ENCODE results near the gene DAB2.

DAB2 gene

GRCh38 chr5:39395521-39395920, 29.3 kb downstream of the DAB2 start:
- Histone ChIP-seq H3K27ac (ENCODE audit: low read depth in 2 of 2, low read length in 2 of 2) (no peak overlapping the region), H3K27me3 (ENCODE audit: control insufficient read depth in 2 of 2, insufficient read depth in 2 of 2, low read length in 2 of 2) (no peaks in the 10 kb centered on the region), H3K9me3 (ENCODE audit: control insufficient read depth in 2 of 2, low read length in 2 of 2) (no peaks in the 10 kb centered on the region), H3K4me1 (ENCODE audit: control insufficient read depth in 2 of 2, insufficient read depth in 2 of 2, low read length in 2 of 2) (peaks cover 0 to 8% of the 10 kb centered on the region in 2 donors), H3K4me3 (ENCODE audit: low read length in 2 of 2) (no peak overlapping the region), H3K9ac (ENCODE audit: low read depth in 1 of 2, low read length in 2 of 2) (no peak overlapping the region), H3K36me3 (ENCODE audit: control insufficient read depth in 2 of 2, insufficient read depth in 2 of 2, low read length in 2 of 2) (peaks cover 6 to 21% of the 10 kb centered on the region in 2 donors)

DNA sequence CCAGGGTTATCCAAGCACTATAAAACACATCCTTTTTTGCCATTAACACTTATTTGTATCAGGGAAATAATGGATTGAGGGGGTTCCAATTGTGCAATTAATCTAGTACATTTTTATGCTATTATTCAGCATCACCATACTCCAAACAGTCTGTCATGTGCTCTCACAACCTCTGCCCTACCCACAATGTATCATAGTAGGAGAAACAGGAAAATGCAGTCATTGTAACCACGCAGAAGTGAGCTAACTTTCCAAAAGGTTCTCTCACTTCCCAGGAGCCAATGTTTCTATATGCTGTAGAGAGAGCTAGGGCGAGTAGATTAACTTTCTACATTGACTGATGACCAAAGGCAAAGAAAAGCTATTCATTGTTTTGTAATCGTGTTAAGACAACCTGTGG, 29.8 kb downstream of the DAB2 start:
- Histone ChIP-seq H3K9ac (ENCODE audit: low read depth in 1 of 2, low read length in 2 of 2) (no peak overlapping the region), H3K27ac (ENCODE audit: low read depth in 2 of 2, low read length in 2 of 2) (no peak overlapping the region), H3K4me1 (ENCODE audit: control insufficient read depth in 2 of 2, insufficient read depth in 2 of 2, low read length in 2 of 2) (peaks cover 0 to 4% of the 10 kb centered on the region in 2 donors), H3K9me3 (ENCODE audit: control insufficient read depth in 2 of 2, low read length in 2 of 2) (no peaks in the 10 kb centered on the region), H3K4me3 (ENCODE audit: low read length in 2 of 2) (no peak overlapping the region), H3K36me3 (ENCODE audit: control insufficient read depth in 2 of 2, insufficient read depth in 2 of 2, low read length in 2 of 2) (peaks cover 11 to 26% of the 10 kb centered on the region in 2 donors), H3K27me3 (ENCODE audit: control insufficient read depth in 2 of 2, insufficient read depth in 2 of 2, low read length in 2 of 2) (no peaks in the 10 kb centered on the region)

DNA sequence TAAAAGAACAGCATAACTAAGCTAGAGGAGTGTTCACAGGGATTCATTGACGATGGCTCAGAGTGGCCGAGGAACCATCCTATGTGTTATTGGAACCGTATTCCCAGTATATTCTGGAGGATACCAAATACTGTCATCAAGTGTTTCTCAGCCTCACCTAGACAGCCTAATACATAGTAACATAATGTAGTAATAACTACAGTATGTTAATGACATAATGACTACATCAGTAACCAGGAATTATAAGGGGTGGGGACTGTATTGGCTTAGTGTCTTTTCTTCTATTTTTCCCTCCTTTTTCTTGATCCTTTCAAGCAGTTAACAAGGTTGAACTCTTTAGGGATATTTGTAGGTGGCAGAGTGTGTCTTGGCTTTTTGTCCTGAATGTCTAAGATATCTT, 33.8 kb downstream of the DAB2 start:
- Histone ChIP-seq H3K36me3 (ENCODE audit: control insufficient read depth in 2 of 2, insufficient read depth in 2 of 2, low read length in 2 of 2) (peaks cover 11 to 34% of the 10 kb centered on the region in 2 donors), H3K4me3 (ENCODE audit: low read length in 2 of 2) (no peak overlapping the region), H3K27me3 (ENCODE audit: control insufficient read depth in 2 of 2, insufficient read depth in 2 of 2, low read length in 2 of 2) (no peaks in the 10 kb centered on the region), H3K4me1 (ENCODE audit: control insufficient read depth in 2 of 2, insufficient read depth in 2 of 2, low read length in 2 of 2) (no peaks in the 10 kb centered on the region), H3K9ac (ENCODE audit: low read depth in 1 of 2, low read length in 2 of 2) (no peak overlapping the region), H3K9me3 (ENCODE audit: control insufficient read depth in 2 of 2, low read length in 2 of 2) (no peaks in the 10 kb centered on the region), H3K27ac (ENCODE audit: low read depth in 2 of 2, low read length in 2 of 2) (no peak overlapping the region)

DNA sequence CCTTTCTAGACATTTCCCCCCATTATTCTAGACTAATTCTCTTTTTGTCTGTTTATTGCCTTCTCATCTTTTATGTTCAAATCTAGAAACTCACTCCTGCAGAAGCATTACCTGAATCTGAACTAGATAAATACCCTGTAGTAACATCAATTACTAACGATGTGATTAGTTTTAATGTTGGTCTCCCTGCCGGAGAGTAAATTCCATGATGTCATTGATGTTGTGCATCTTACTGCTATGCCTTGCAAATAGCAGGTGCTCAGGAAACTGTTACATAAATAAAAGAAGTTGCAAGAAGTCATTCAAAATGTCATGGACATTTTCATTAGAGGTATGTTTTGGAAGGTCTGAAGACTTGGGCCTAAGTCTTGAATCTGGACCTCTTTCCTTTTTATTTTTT, 37.5 kb downstream of the DAB2 start:
- Histone ChIP-seq H3K27ac (ENCODE audit: low read depth in 2 of 2, low read length in 2 of 2) (no peak overlapping the region), H3K4me3 (ENCODE audit: low read length in 2 of 2) (no peak overlapping the region), H3K36me3 (ENCODE audit: control insufficient read depth in 2 of 2, insufficient read depth in 2 of 2, low read length in 2 of 2) (peaks cover 21 to 29% of the 10 kb centered on the region in 2 donors), H3K9ac (ENCODE audit: low read depth in 1 of 2, low read length in 2 of 2) (no peak overlapping the region), H3K4me1 (ENCODE audit: control insufficient read depth in 2 of 2, insufficient read depth in 2 of 2, low read length in 2 of 2) (no peaks in the 10 kb centered on the region), H3K27me3 (ENCODE audit: control insufficient read depth in 2 of 2, insufficient read depth in 2 of 2, low read length in 2 of 2) (no peaks in the 10 kb centered on the region), H3K9me3 (ENCODE audit: control insufficient read depth in 2 of 2, low read length in 2 of 2) (no peaks in the 10 kb centered on the region)

DNA sequence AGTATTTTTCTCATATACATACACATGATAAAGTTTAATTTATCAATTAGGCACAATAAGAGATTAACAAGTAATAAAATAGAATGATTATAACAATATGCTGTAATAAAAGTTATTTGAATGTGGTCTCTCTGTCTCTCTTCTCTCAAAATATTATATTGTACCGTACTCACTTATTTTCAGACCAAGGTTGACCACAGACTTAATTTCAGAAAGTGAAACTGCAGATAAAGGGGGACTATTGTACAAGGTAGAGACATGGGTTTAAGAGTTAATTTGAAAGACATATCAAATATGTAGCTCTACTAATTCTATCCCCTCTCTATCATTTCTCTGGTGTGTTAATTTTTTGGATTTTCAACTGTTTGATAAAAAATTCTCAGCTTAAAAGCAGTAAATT, 40.5 kb downstream of the DAB2 start:
- Histone ChIP-seq H3K27me3 (ENCODE audit: control insufficient read depth in 2 of 2, insufficient read depth in 2 of 2, low read length in 2 of 2) (no peaks in the 10 kb centered on the region), H3K4me1 (ENCODE audit: control insufficient read depth in 2 of 2, insufficient read depth in 2 of 2, low read length in 2 of 2) (no peaks in the 10 kb centered on the region), H3K36me3 (ENCODE audit: control insufficient read depth in 2 of 2, insufficient read depth in 2 of 2, low read length in 2 of 2) (peaks cover 19 to 24% of the 10 kb centered on the region in 2 donors), H3K9me3 (ENCODE audit: control insufficient read depth in 2 of 2, low read length in 2 of 2) (no peaks in the 10 kb centered on the region), H3K4me3 (ENCODE audit: low read length in 2 of 2) (no peak overlapping the region), H3K9ac (ENCODE audit: low read depth in 1 of 2, low read length in 2 of 2) (no peak overlapping the region), H3K27ac (ENCODE audit: low read depth in 2 of 2, low read length in 2 of 2) (no peak overlapping the region)

DNA sequence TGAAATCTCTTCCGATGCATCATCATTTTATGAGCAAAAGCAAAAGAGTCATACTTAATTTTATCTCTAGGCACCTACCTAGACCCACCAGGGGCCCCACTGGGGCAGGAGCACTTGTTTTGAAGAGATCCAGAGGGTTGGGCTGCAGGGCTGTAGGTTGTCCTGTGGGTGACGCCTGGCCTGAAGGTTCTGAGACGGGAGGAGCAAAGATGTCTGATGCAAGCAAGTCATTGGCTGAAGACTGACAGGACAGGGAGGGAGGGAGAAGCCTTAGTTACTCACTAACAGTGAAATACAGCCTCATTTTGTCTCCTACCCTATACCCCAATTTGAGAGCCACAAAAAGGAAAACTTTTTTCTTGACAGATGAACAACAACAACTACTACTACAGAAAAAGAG, 43.4 kb downstream of the DAB2 start:
- H3K9me3 ChIP-seq (ENCODE audit: control insufficient read depth in 2 of 2, low read length in 2 of 2) = no peaks in the 10 kb centered on the region
- no peaks in the 10 kb centered on the region for H3K27me3 ChIP-seq (ENCODE audit: control insufficient read depth in 2 of 2, insufficient read depth in 2 of 2, low read length in 2 of 2)
- no peak overlapping the region for H3K27ac ChIP-seq (ENCODE audit: low read depth in 2 of 2, low read length in 2 of 2)
- peaks cover 11 to 24% of the 10 kb centered on the region in 2 donors for H3K36me3 ChIP-seq (ENCODE audit: control insufficient read depth in 2 of 2, insufficient read depth in 2 of 2, low read length in 2 of 2)
- H3K9ac ChIP-seq (ENCODE audit: low read depth in 1 of 2, low read length in 2 of 2) = no peak overlapping the region
- no peaks in the 10 kb centered on the region for H3K4me1 ChIP-seq (ENCODE audit: control insufficient read depth in 2 of 2, insufficient read depth in 2 of 2, low read length in 2 of 2)
- no peak overlapping the region for H3K4me3 ChIP-seq (ENCODE audit: low read length in 2 of 2)

GRCh38 chr5:39379693-39380092, 45.1 kb downstream of the DAB2 start:
- Histone ChIP-seq H3K36me3 (ENCODE audit: control insufficient read depth in 2 of 2, insufficient read depth in 2 of 2, low read length in 2 of 2) (peaks cover 11 to 22% of the 10 kb centered on the region in 2 donors), H3K9me3 (ENCODE audit: control insufficient read depth in 2 of 2, low read length in 2 of 2) (no peaks in the 10 kb centered on the region), H3K9ac (ENCODE audit: low read depth in 1 of 2, low read length in 2 of 2) (no peak overlapping the region), H3K4me3 (ENCODE audit: low read length in 2 of 2) (no peak overlapping the region), H3K4me1 (ENCODE audit: control insufficient read depth in 2 of 2, insufficient read depth in 2 of 2, low read length in 2 of 2) (no peaks in the 10 kb centered on the region), H3K27ac (ENCODE audit: low read depth in 2 of 2, low read length in 2 of 2) (no peak overlapping the region), H3K27me3 (ENCODE audit: control insufficient read depth in 2 of 2, insufficient read depth in 2 of 2, low read length in 2 of 2) (no peaks in the 10 kb centered on the region)

DNA sequence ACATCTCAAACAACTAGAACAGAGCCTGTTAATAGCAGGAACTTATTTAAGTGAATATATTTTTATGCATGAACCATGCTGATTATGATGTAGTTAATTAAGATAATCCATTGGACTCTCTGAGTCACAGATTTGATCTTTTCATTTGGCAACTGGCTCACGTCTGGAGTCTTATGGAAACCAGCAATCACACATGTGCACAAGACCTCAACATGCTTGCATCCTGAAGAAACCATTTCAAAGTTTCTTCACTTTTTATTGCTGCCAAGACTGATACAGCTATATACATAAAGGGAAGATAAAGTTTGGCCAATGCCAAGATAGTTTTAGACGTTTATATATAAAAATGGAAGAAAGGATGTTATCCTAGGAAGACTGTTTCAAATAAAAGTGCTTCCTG, 47.2 kb downstream of the DAB2 start:
- no peak overlapping the region for H3K9ac ChIP-seq (ENCODE audit: low read depth in 1 of 2, low read length in 2 of 2)
- H3K9me3 ChIP-seq (ENCODE audit: control insufficient read depth in 2 of 2, low read length in 2 of 2) = no peaks in the 10 kb centered on the region
- H3K36me3 ChIP-seq (ENCODE audit: control insufficient read depth in 2 of 2, insufficient read depth in 2 of 2, low read length in 2 of 2) = peaks cover 11 to 18% of the 10 kb centered on the region in 2 donors
- H3K4me3 ChIP-seq (ENCODE audit: low read length in 2 of 2) = no peak overlapping the region
- no peaks in the 10 kb centered on the region for H3K27me3 ChIP-seq (ENCODE audit: control insufficient read depth in 2 of 2, insufficient read depth in 2 of 2, low read length in 2 of 2)
- H3K4me1 ChIP-seq (ENCODE audit: control insufficient read depth in 2 of 2, insufficient read depth in 2 of 2, low read length in 2 of 2) = peaks cover 0 to 4% of the 10 kb centered on the region in 2 donors
- no peak overlapping the region for H3K27ac ChIP-seq (ENCODE audit: low read depth in 2 of 2, low read length in 2 of 2)

GRCh38 chr5:39376293-39376714, 48.5 kb downstream of the DAB2 start:
- no peaks in the 10 kb centered on the region for H3K27me3 ChIP-seq (ENCODE audit: control insufficient read depth in 2 of 2, insufficient read depth in 2 of 2, low read length in 2 of 2)
- H3K4me3 ChIP-seq (ENCODE audit: low read length in 2 of 2) = no peak overlapping the region
- H3K9me3 ChIP-seq (ENCODE audit: control insufficient read depth in 2 of 2, low read length in 2 of 2) = no peaks in the 10 kb centered on the region
- H3K9ac ChIP-seq (ENCODE audit: low read depth in 1 of 2, low read length in 2 of 2) = no peak overlapping the region
- H3K36me3 ChIP-seq (ENCODE audit: control insufficient read depth in 2 of 2, insufficient read depth in 2 of 2, low read length in 2 of 2) = peaks cover 9% of the 10 kb centered on the region in 2 donors
- no peak overlapping the region for H3K27ac ChIP-seq (ENCODE audit: low read depth in 2 of 2, low read length in 2 of 2)
- H3K4me1 ChIP-seq (ENCODE audit: control insufficient read depth in 2 of 2, insufficient read depth in 2 of 2, low read length in 2 of 2) = peaks cover 0 to 4% of the 10 kb centered on the region in 2 donors

DNA sequence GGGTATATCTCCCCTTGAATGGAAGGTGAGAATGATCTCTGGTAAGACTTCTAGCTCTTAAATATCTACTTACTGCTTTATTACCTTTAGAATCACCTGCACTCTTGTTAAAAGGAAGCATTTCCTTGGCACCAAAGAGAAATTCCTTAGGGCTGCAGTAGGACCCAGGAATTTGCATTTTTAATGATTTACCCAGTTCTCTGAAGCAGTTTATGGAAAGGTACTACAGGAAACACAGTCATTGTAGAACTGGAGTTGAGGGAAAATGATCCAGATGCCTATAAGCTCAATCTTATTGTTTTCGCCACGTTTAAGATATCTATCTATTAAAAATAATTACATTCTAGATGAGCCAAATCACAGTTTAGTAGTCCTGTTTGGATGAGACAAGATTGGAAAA, 51.0 kb downstream of the DAB2 start:
- Histone ChIP-seq H3K9me3 (ENCODE audit: control insufficient read depth in 2 of 2, low read length in 2 of 2) (no peaks in the 10 kb centered on the region), H3K4me3 (ENCODE audit: low read length in 2 of 2) (no peak overlapping the region), H3K4me1 (ENCODE audit: control insufficient read depth in 2 of 2, insufficient read depth in 2 of 2, low read length in 2 of 2) (peaks cover 0 to 4% of the 10 kb centered on the region in 2 donors), H3K9ac (ENCODE audit: low read depth in 1 of 2, low read length in 2 of 2) (no peak overlapping the region), H3K36me3 (ENCODE audit: control insufficient read depth in 2 of 2, insufficient read depth in 2 of 2, low read length in 2 of 2) (peaks cover 0 to 6% of the 10 kb centered on the region in 2 donors), H3K27me3 (ENCODE audit: control insufficient read depth in 2 of 2, insufficient read depth in 2 of 2, low read length in 2 of 2) (no peaks in the 10 kb centered on the region), H3K27ac (ENCODE audit: low read depth in 2 of 2, low read length in 2 of 2) (peak overlapping the region; percentile 12 to 60)

DNA sequence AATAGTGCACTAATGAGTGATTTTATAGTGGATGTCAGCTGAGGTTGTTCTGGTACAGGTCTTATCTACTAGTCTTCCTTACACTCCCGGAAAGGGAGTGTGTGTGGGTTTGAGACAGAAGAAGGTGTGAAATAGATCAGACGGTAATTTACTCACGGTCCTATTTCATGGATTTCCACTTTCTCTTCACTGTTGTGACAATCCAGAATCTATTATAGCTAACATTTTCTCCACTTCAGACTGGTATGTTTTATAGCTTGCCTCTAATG, 53.5 kb downstream of the DAB2 start:
- H3K9ac ChIP-seq (ENCODE audit: low read depth in 1 of 2, low read length in 2 of 2) = no peak overlapping the region
- peaks cover 0 to 6% of the 10 kb centered on the region in 2 donors for H3K36me3 ChIP-seq (ENCODE audit: control insufficient read depth in 2 of 2, insufficient read depth in 2 of 2, low read length in 2 of 2)
- no peaks in the 10 kb centered on the region for H3K27me3 ChIP-seq (ENCODE audit: control insufficient read depth in 2 of 2, insufficient read depth in 2 of 2, low read length in 2 of 2)
- H3K27ac ChIP-seq (ENCODE audit: low read depth in 2 of 2, low read length in 2 of 2) = no peak overlapping the region
- no peaks in the 10 kb centered on the region for H3K9me3 ChIP-seq (ENCODE audit: control insufficient read depth in 2 of 2, low read length in 2 of 2)
- H3K4me3 ChIP-seq (ENCODE audit: low read length in 2 of 2) = no peak overlapping the region
- peaks cover 0 to 4% of the 10 kb centered on the region in 2 donors for H3K4me1 ChIP-seq (ENCODE audit: control insufficient read depth in 2 of 2, insufficient read depth in 2 of 2, low read length in 2 of 2)
